SK-N-SH (cell line): ENCODE results near the gene SLC2A11.

Experiments used
- EP300 ChIP-seq, 2 experiments: IDR thresholded peaks; 2 replicates each; pipeline versions ENCODE4 v1.4.0 to v1.6.1; 2012; ENCODE audit warnings: borderline replicate concordance in 1 of 2, low read depth in 1 of 2, low read length in 1 of 2
- JUND ChIP-seq: IDR thresholded peaks from 2 replicates; pipeline ENCODE4 v1.4.0; 2012
- NFIC ChIP-seq: IDR thresholded peaks from 2 replicates; pipeline ENCODE4 v1.4.0; 2012; ENCODE audit warnings: borderline replicate concordance
- POLR2AphosphoS5 ChIP-seq: IDR thresholded peaks from 2 replicates; pipeline ENCODE4 v1.6.1; 2012; ENCODE audit warnings: low read depth, low read length
- RCOR1 ChIP-seq: fragments of 150-350 bp; IDR thresholded peaks from 2 replicates; pipeline ENCODE4 v1.6.1; 2017; ENCODE audit warnings: antibody characterized with exemption, low read length
- TAF1 ChIP-seq: IDR thresholded peaks from 2 replicates; pipeline ENCODE4 v1.6.1; 2012; ENCODE audit warnings: low read depth, mild to moderate bottlenecking, low read length, moderate library complexity, borderline replicate concordance
- TF ChIP-seq, protein P1 (sequence below): fragments of 200-600 bp; sonication (generic); IDR thresholded peaks from 2 replicates; pipeline ENCODE4 v1.6.1; 2017; ENCODE audit warnings: antibody characterized with exemption, mild to moderate bottlenecking, moderate library complexity

DNA sequence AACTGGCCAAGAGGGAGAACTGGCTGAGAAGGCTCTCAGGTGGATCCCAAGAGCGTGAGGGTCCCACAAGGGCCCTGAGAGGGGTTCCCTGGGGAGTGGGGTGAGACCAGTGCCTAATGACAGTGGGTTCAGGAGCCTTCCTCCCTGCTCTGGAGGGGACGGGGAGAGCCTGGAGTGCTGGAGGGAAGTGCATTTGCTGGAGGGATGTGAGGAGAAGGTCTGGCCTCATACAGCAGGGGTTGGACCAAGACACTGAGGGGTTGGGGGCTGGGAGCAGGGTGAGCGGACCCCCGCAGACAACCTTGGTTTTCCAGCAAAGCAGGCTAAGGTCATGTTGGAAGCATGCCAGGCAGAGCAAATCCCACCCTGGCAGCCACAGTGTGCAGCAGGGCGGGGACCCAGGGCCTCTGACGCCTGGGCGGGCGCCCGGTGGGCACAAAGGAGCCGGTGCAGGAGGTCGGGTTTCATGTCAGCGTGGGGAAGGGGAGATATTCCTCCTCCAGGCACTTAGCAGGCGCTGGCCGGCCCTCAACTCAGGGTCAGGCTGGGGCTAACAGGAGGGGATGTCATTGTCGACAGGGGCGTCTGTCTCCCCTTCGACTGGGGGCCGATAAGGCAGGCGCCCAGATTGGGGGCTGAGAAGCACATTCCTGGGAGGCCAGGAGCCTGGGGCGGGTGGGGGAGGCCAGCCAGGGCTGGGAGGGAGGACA is 15.8 kb upstream of the SLC2A11 start:
- no peak for TF ChIP-seq NFIC
- TF ChIP-seq, protein P1, sequence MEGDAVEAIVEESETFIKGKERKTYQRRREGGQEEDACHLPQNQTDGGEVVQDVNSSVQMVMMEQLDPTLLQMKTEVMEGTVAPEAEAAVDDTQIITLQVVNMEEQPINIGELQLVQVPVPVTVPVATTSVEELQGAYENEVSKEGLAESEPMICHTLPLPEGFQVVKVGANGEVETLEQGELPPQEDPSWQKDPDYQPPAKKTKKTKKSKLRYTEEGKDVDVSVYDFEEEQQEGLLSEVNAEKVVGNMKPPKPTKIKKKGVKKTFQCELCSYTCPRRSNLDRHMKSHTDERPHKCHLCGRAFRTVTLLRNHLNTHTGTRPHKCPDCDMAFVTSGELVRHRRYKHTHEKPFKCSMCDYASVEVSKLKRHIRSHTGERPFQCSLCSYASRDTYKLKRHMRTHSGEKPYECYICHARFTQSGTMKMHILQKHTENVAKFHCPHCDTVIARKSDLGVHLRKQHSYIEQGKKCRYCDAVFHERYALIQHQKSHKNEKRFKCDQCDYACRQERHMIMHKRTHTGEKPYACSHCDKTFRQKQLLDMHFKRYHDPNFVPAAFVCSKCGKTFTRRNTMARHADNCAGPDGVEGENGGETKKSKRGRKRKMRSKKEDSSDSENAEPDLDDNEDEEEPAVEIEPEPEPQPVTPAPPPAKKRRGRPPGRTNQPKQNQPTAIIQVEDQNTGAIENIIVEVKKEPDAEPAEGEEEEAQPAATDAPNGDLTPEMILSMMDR: no peak
- no peak for TF ChIP-seq TAF1
- no peak for TF ChIP-seq JUND
- TF ChIP-seq EP300 (IDR thresholded peaks at IDR 0.05; ENCODE audit: borderline replicate concordance in 1 of 2, low read depth in 1 of 2, low read length in 1 of 2): no peak
- no peak for TF ChIP-seq POLR2AphosphoS5
- no peak for TF ChIP-seq RCOR1
